Panc1 (cell line): ENCODE results near the gene ZCCHC14. TPM values are rescaled to one million over a fixed set of nuclear protein-coding genes. Genes with fewer than 3 reads are reported as not detected.

Experiments
- ATAC-seq: fragments of 200-7000 bp; cut with Tn5 transposase; 2 replicates; pipeline ENCODE4 v1.9.1; 2020; ENCODE audit warnings: mild to moderate bottlenecking, moderate library complexity
- BruUV-seq: library from RNA; stranded (reverse); fragments of 400-500 nt; replicated peaks from 2 replicates; lab custom pipeline; 2021; lab: Mats Ljungman, UMichigan
- CTCF ChIA-PET: fragments of 300-600 bp; sonication (Branson Sonifier 250); formaldehyde crosslinking; loops from one replicate; lab custom pipeline; 2022; ENCODE audit warnings: antibody characterized with exemption; lab: Charles Lee
- POLR2A ChIA-PET: fragments of 300-600 bp; sonication (Branson Sonifier 250); formaldehyde crosslinking; loops from one replicate; lab custom pipeline; 2022; ENCODE audit warnings: antibody characterized with exemption; lab: Charles Lee
- DNase-seq: peaks from one replicate; pipeline ENCODE4 v3.0.0-alpha.2; 2010; ENCODE audit warnings: low read depth, low spot score
- H3K27ac ChIP-seq: 2 replicates; pipeline ENCODE4 v1.5.1; 2011; ENCODE audit warnings: mild to moderate bottlenecking, low read length, inconsistent platforms
- H3K27me3 ChIP-seq: fragments of 200-500 bp; sonication (Bioruptor generic); 2 replicates; pipeline ENCODE4 v1.6.0; 2014; ENCODE audit warnings: low read length, inconsistent platforms; ENCODE audit not compliant: control insufficient read depth, insufficient read depth
- H3K36me3 ChIP-seq: fragments of 200-500 bp; sonication (Bioruptor generic); 2 replicates; pipeline ENCODE4 v1.5.1; 2014; ENCODE audit warnings: inconsistent platforms, mild to moderate bottlenecking, low read length, moderate library complexity; ENCODE audit not compliant: control insufficient read depth, insufficient read depth
- H3K4me1 ChIP-seq: 2 replicates; pipeline ENCODE4 v1.5.1; 2011; ENCODE audit warnings: inconsistent platforms, mild to moderate bottlenecking, low read length, moderate library complexity; ENCODE audit not compliant: control insufficient read depth, insufficient read depth
- H3K4me3 ChIP-seq, 2 experiments: 2 replicates each; pipeline ENCODE4 v1.5.1; 2011 to 2012; ENCODE audit warnings: low read depth in 2 of 2, low read length in 2 of 2, mild to moderate bottlenecking in 2 of 2, inconsistent platforms in 1 of 2, moderate library complexity in 1 of 2
- H3K9me3 ChIP-seq: fragments of 200-500 bp; sonication (Bioruptor generic); 2 replicates; pipeline ENCODE4 v1.5.1; 2014; ENCODE audit warnings: low read depth, mild to moderate bottlenecking, inconsistent platforms, low read length, moderate library complexity; ENCODE audit not compliant: control insufficient read depth, insufficient read depth
- POLR2AphosphoS5 ChIP-seq: IDR thresholded peaks from 2 replicates; pipeline ENCODE4 v1.6.1; 2012; ENCODE audit warnings: mild to moderate bottlenecking, low read depth, low read length, moderate library complexity
- SIN3A ChIP-seq: IDR thresholded peaks from 2 replicates; pipeline ENCODE4 v1.6.1; 2012; ENCODE audit warnings: low read depth, mild to moderate bottlenecking, low read length, moderate library complexity, borderline replicate concordance; ENCODE audit not compliant: insufficient read depth
- TCF7L2 ChIP-seq: IDR thresholded peaks from 2 replicates; pipeline ENCODE4 v1.6.1; 2011; ENCODE audit warnings: mild to moderate bottlenecking, low read depth, low read length, inconsistent platforms
- in situ Hi-C: cut with HindIII; loops from 2 replicates; pipeline ENCODE4 v1.10.0; 2016; ENCODE audit warnings: low sequenced_read_pairs, low pct_unique_long_range_greater_than_20kb
- intact Hi-C: fragments of 100-400 bp; cut with micrococcal nuclease; formaldehyde crosslinking; loops from one replicate; pipeline ENCODE4 v1.10.0; 2022; ENCODE audit not compliant: unreplicated experiment
- total RNA-seq: library from RNA; stranded (reverse); gene quantifications from one replicate; pipeline ENCODE4 v1.2.1, GENCODE V29; 2021; ENCODE audit not compliant: unreplicated experiment
- TF ChIP-seq, protein P1 (sequence below), 2 experiments: IDR thresholded peaks; 2 replicates each; pipeline ENCODE4 v1.6.1; 2011 to 2012; ENCODE audit warnings: low read depth in 2 of 2, control low read depth in 1 of 2, low read length in 1 of 2, mild to moderate bottlenecking in 1 of 2, moderate library complexity in 1 of 2; ENCODE audit not compliant: insufficient read depth in 1 of 2
- TF ChIP-seq, protein P2 (sequence below): fragments of 450-650 bp; IDR thresholded peaks from 2 replicates; pipeline ENCODE4 v1.5.1; 2017; ENCODE audit warnings: mild to moderate bottlenecking

Gene ZCCHC14
- total RNA-seq, 1 experiment from 2014 or later = 35.0 TPM

DNA sequence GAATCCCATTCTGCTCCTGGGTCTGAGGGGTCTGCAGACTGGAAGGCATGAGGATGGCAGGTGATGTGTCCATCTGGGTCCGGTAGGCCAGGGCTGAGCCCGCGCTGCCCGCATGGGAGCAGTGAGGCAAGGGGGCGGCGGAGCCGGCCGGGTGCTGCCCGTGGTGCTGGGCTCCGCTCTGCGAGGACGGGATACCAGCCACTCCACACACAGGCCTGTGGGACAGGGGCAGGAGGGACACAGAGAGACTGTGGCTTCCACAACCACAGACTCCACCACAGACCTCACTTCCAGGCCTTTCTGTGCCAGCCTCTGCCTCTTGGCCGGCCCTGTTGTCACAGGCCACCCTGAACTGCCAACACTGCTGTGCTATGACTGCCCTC, 75.3 kb downstream of the ZCCHC14 start:
- no peaks in the 10 kb centered on the region for H3K4me1 ChIP-seq
- no TSS peak for BruUV-seq
- H3K27me3 ChIP-seq = no peaks in the 10 kb centered on the region
- H3K4me3 ChIP-seq = no peak overlapping the region
- H3K27ac ChIP-seq = no peak overlapping the region
- H3K9me3 ChIP-seq = no peaks in the 10 kb centered on the region
- TF ChIP-seq, protein P1, sequence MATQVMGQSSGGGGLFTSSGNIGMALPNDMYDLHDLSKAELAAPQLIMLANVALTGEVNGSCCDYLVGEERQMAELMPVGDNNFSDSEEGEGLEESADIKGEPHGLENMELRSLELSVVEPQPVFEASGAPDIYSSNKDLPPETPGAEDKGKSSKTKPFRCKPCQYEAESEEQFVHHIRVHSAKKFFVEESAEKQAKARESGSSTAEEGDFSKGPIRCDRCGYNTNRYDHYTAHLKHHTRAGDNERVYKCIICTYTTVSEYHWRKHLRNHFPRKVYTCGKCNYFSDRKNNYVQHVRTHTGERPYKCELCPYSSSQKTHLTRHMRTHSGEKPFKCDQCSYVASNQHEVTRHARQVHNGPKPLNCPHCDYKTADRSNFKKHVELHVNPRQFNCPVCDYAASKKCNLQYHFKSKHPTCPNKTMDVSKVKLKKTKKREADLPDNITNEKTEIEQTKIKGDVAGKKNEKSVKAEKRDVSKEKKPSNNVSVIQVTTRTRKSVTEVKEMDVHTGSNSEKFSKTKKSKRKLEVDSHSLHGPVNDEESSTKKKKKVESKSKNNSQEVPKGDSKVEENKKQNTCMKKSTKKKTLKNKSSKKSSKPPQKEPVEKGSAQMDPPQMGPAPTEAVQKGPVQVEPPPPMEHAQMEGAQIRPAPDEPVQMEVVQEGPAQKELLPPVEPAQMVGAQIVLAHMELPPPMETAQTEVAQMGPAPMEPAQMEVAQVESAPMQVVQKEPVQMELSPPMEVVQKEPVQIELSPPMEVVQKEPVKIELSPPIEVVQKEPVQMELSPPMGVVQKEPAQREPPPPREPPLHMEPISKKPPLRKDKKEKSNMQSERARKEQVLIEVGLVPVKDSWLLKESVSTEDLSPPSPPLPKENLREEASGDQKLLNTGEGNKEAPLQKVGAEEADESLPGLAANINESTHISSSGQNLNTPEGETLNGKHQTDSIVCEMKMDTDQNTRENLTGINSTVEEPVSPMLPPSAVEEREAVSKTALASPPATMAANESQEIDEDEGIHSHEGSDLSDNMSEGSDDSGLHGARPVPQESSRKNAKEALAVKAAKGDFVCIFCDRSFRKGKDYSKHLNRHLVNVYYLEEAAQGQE (IDR thresholded peaks at IDR 0.05; ENCODE audit: insufficient read depth in 1 of 2, low read depth in 2 of 2, low read length in 1 of 2) = peak in 1 of 2 experiments; percentile 49; a peak in 1 of 4 replicates
- no peak for TF ChIP-seq SIN3A
- no peak for TF ChIP-seq POLR2AphosphoS5
- no peak for TF ChIP-seq TCF7L2
- TF ChIP-seq, protein P2, sequence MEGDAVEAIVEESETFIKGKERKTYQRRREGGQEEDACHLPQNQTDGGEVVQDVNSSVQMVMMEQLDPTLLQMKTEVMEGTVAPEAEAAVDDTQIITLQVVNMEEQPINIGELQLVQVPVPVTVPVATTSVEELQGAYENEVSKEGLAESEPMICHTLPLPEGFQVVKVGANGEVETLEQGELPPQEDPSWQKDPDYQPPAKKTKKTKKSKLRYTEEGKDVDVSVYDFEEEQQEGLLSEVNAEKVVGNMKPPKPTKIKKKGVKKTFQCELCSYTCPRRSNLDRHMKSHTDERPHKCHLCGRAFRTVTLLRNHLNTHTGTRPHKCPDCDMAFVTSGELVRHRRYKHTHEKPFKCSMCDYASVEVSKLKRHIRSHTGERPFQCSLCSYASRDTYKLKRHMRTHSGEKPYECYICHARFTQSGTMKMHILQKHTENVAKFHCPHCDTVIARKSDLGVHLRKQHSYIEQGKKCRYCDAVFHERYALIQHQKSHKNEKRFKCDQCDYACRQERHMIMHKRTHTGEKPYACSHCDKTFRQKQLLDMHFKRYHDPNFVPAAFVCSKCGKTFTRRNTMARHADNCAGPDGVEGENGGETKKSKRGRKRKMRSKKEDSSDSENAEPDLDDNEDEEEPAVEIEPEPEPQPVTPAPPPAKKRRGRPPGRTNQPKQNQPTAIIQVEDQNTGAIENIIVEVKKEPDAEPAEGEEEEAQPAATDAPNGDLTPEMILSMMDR = no peak
- intact Hi-C loops = no loop called here
- ChIA-PET CTCF (interaction anchor here (1.0 to 1.3 kb wide), 2 partner anchors 154 to 219 kb away, joined by 6 to 7 read pairs; no protein-coding TSS in a partner anchor), POLR2A (no interaction called here)
- peak; percentile 51; the same call in 1 of the 2 replicates for ATAC-seq
- in situ Hi-C loops = no loop called here
- no peaks in the 10 kb centered on the region; the same call in 1 of the 2 replicates for H3K36me3 ChIP-seq
- DNase-seq = no peak

DNA sequence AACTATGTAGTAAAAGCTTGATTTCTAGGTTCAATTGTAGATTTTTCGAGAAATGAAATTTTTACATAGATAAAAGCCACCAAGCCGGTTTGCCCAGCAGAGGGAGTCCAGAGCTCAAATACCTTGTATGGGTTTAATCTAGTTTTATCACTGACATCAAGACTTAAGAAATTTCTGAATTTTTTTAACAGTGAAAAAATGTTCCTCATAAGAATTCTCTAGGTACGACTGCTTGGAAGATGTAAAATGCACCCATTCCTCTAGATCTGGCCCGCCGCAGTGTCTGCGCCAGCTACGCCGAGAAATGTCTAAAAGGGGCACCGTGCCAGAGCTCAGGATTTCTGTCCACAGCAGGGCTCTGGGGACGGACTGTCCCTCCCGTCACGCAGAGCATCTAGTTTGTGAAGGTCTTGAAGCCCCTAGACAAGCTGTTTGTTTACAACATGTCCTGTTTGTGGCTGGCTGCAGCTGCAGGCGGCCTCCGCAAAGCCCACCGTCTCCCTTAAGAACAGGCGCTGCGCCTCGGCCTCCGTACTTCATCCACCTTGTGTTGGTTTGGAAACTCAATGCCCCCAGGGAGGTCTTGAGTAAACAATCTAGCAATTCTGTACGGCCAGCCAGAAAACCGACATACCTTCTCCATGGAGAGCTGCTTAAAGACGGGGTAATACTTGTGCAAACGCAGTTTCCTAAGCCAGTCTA, 75.8 kb downstream of the ZCCHC14 start:
- POLR2A ChIA-PET = no interaction called here

More for the DNA sequence above, 75.8 kb downstream of the ZCCHC14 start:
- TF ChIP-seq, protein P1 (IDR thresholded peaks at IDR 0.05; ENCODE audit: insufficient read depth in 1 of 2, low read depth in 2 of 2, low read length in 1 of 2) = no peak
- TF ChIP-seq, protein P2 = peak; percentile 67
- no peaks in the 10 kb centered on the region for H3K4me1 ChIP-seq
- BruUV-seq = no TSS peak
- no peaks in the 10 kb centered on the region for H3K9me3 ChIP-seq
- intact Hi-C loops = no loop called here
- no peak overlapping the region for H3K4me3 ChIP-seq
- CTCF ChIA-PET = interaction anchor here (0.6 to 1.3 kb wide), 3 partner anchors 154 to 219 kb away, joined by 3 to 7 read pairs (median 6); no protein-coding TSS in a partner anchor
- in situ Hi-C loops = no loop called here
- H3K27ac ChIP-seq = no peak overlapping the region
- H3K36me3 ChIP-seq = no peaks in the 10 kb centered on the region; the same call in 1 of the 2 replicates
- no peak for ATAC-seq
- H3K27me3 ChIP-seq = no peaks in the 10 kb centered on the region
- no peak for DNase-seq
